NK-92 (cell line): ENCODE results near the gene BTBD7.

Experiments
- DNase-seq: peaks from one replicate; lab custom pipeline; 2025; ENCODE audit not compliant: unreplicated experiment; lab: John Stamatoyannopoulos, UW

The BTBD7 gene

GRCh38 chr14:93329965-93330608, 2.7 kb downstream of the BTBD7 start:
- DNase-seq = no peak

- DNase-seq = no peak
Measured at GRCh38 chr14:93328546-93328945, 4.3 kb downstream of the BTBD7 start.

GRCh38 chr14:93326196-93326595, 6.6 kb downstream of the BTBD7 start:
- no peak for DNase-seq

- no peak for DNase-seq
Measured at GRCh38 chr14:93323600-93324174, 9.1 kb downstream of the BTBD7 start.

- DNase-seq = no peak
Measured at GRCh38 chr14:93322929-93323599, 9.8 kb downstream of the BTBD7 start.

- DNase-seq = no peak
Measured at GRCh38 chr14:93320489-93320888, 12.3 kb downstream of the BTBD7 start.

GRCh38 chr14:93319958-93320357, 12.9 kb downstream of the BTBD7 start:
- DNase-seq = no peak

- DNase-seq = no peak
Measured at GRCh38 chr14:93319494-93319893, 13.3 kb downstream of the BTBD7 start.

- no peak for DNase-seq
Measured at GRCh38 chr14:93318927-93319326, 13.9 kb downstream of the BTBD7 start.

GRCh38 chr14:93317875-93318807, 14.7 kb downstream of the BTBD7 start:
- DNase-seq = no peak

- DNase-seq = no peak
Measured at GRCh38 chr14:93317210-93317874, 15.5 kb downstream of the BTBD7 start.

GRCh38 chr14:93316716-93317115, 16.1 kb downstream of the BTBD7 start:
- no peak for DNase-seq

- no peak for DNase-seq
Measured at GRCh38 chr14:93315575-93315974, 17.3 kb downstream of the BTBD7 start.

GRCh38 chr14:93311082-93311481, 21.8 kb downstream of the BTBD7 start:
- DNase-seq = no peak

- no peak for DNase-seq
Measured at GRCh38 chr14:93309427-93309966, 23.3 kb downstream of the BTBD7 start.

GRCh38 chr14:93308686-93309345, 24.0 kb downstream of the BTBD7 start:
- no peak for DNase-seq

- DNase-seq = no peak
Measured at GRCh38 chr14:93306812-93307211, 26.0 kb downstream of the BTBD7 start.

GRCh38 chr14:93305725-93306418, 27.0 kb downstream of the BTBD7 start:
- DNase-seq = no peak

GRCh38 chr14:93304771-93305170, 28.1 kb downstream of the BTBD7 start:
- DNase-seq = no peak
